HepG2 (cell line): Measurements from ENCODE around the gene ANKRD40. TPM values are rescaled to one million over a fixed set of nuclear protein-coding genes. Genes with fewer than 3 reads are reported as not detected.

Source experiments
- AHR ChIP-seq: IDR thresholded peaks from 2 replicates; pipeline ENCODE4 v1.6.1; 2018; ENCODE audit warnings: missing genetic modification reagents, missing compliant biosample characterization
- CBX5 ChIP-seq: sonication (generic); formaldehyde crosslinking; IDR thresholded peaks from 2 replicates; pipeline ENCODE4 v1.4.0; 2020; ENCODE audit warnings: missing genetic modification reagents, borderline replicate concordance
- KDM3A ChIP-seq: IDR thresholded peaks from 2 replicates; pipeline ENCODE4 v1.6.1; 2018; ENCODE audit warnings: low read depth, missing compliant biosample characterization
- MAX ChIP-seq: IDR thresholded peaks from 2 replicates; pipeline ENCODE4 v1.6.1; 2012; ENCODE audit warnings: inconsistent platforms
- MAZ ChIP-seq, 2 experiments: sonication (generic) in 1 of 2; formaldehyde crosslinking in 1 of 2; IDR thresholded peaks; 2 replicates each; pipeline versions ENCODE4 v1.5.0 to v1.6.1; 2012 to 2020; ENCODE audit warnings: low read depth in 2 of 2, mild to moderate bottlenecking in 2 of 2, borderline replicate concordance in 1 of 2, improper control_type of control experiment in 1 of 2, low read length in 1 of 2, missing genetic modification reagents in 1 of 2, moderate library complexity in 1 of 2
- NFKBIZ ChIP-seq: IDR thresholded peaks from 2 replicates; pipeline ENCODE4 v1.6.1; 2018; ENCODE audit warnings: missing genetic modification reagents, missing compliant biosample characterization
- POLR2G ChIP-seq: fragments of 200-400 bp; formaldehyde crosslinking; IDR thresholded peaks from 2 replicates; pipeline ENCODE4 v1.6.1; 2018; ENCODE audit warnings: mild to moderate bottlenecking, low read depth, low read length, moderate library complexity
- RNF219 ChIP-seq: sonication (generic); formaldehyde crosslinking; IDR thresholded peaks from 2 replicates; pipeline ENCODE4 v1.5.0; 2020; ENCODE audit warnings: mild to moderate bottlenecking, missing genetic modification reagents
- SALL2 ChIP-seq: sonication (generic); formaldehyde crosslinking; IDR thresholded peaks from 2 replicates; pipeline ENCODE4 v1.8.1; 2023; ENCODE audit warnings: mild to moderate bottlenecking, missing genetic modification reagents, inconsistent platforms
- SAP130 ChIP-seq: IDR thresholded peaks from 2 replicates; pipeline ENCODE4 v1.6.1; 2016; ENCODE audit warnings: low read depth
- STAG1 ChIP-seq: sonication (generic); formaldehyde crosslinking; IDR thresholded peaks from 2 replicates; pipeline ENCODE4 v1.4.0; 2020; ENCODE audit warnings: missing genetic modification reagents
- TBX3 ChIP-seq: fragments of 450-650 bp; IDR thresholded peaks from 2 replicates; pipeline ENCODE4 v1.6.1; 2017; ENCODE audit warnings: antibody characterized with exemption, mild to moderate bottlenecking, inconsistent platforms, borderline replicate concordance
- ZHX2 ChIP-seq, 2 experiments: sonication (generic) in 1 of 2; formaldehyde crosslinking in 1 of 2; IDR thresholded peaks; 2 replicates each; pipeline versions ENCODE4 v1.6.1 to v1.9.0; 2014 to 2022; ENCODE audit warnings: antibody characterized with exemption in 1 of 2, borderline replicate concordance in 1 of 2, inconsistent platforms in 1 of 2, low read depth in 1 of 2, missing genetic modification reagents in 1 of 2
- ZNF362 ChIP-seq: sonication (generic); formaldehyde crosslinking; IDR thresholded peaks from 2 replicates; pipeline ENCODE4 v1.4.0; 2020; ENCODE audit warnings: missing genetic modification reagents, mild to moderate bottlenecking, borderline replicate concordance
- ZNF576 ChIP-seq: sonication (generic); formaldehyde crosslinking; IDR thresholded peaks from 2 replicates; pipeline ENCODE4 v1.4.0; 2020; ENCODE audit warnings: mild to moderate bottlenecking, missing genetic modification reagents
- polyA plus RNA-seq, 8 experiments: library from polyadenylated mRNA; depleted of rRNA in 3 of 8; stranded (reverse) in 7 of 8; unstranded in 1 of 8; fragments of >200 nt; fragmentation: Illumina TruSeq in 4 of 8; extraction: Trizol in 4 of 8; gene quantifications; 2 replicates each; pipeline versions ENCODE4 v1.2.1 to v1.2.3, GENCODE V29; 2011 to 2016; ENCODE audit warnings: low read depth in 4 of 8, missing spikeins in 1 of 8, mixed read lengths in 1 of 8; ENCODE audit not compliant: insufficient read depth in 1 of 8
- total RNA-seq, 5 experiments: library from RNA; depleted of rRNA; stranded (reverse); fragments of >200 nt; fragmentation: Illumina TruSeq; extraction: Trizol; gene quantifications; 2 replicates each; pipeline ENCODE4 v1.2.3, GENCODE V29; 2016; ENCODE audit warnings: low read depth in 1 of 5

Gene ANKRD40
- total and polyA plus RNA-seq, 2 of the 13 experiments (the other 11 are each of a cell fraction or from before 2014, with no cell fraction given), result 35.0 to 46.4 TPM

GRCh38 chr17:50692448-50693035 lies 15.2 kb downstream of the ANKRD40 start (continued):
- TF ChIP-seq CBX5, result 0 out of 2 replicates have a peak, but pooled peaks have one; percentile 40
- no peak for TF ChIP-seq TBX3
- TF ChIP-seq RNF219 (CRISPR knock-in tag), result no peak
- TF ChIP-seq SAP130, result 0 out of 2 replicates have a peak, but pooled peaks have one; percentile 2
- 0 out of 2 replicates have a peak, but pooled peaks have one; percentile 26 for TF ChIP-seq NFKBIZ
- TF ChIP-seq SALL2, result peak; percentile 49; the same call in 1 of the 2 replicates
- peak; percentile 56; the same call in 1 of the 2 replicates for TF ChIP-seq ZNF576
- TF ChIP-seq MAX, result 0 out of 2 replicates have a peak, but pooled peaks have one; percentile 5
- TF ChIP-seq POLR2G, result peak; percentile 15; the same call in 1 of the 2 replicates
- TF ChIP-seq MAZ (IDR thresholded peaks at IDR 0.05; ENCODE audit: borderline replicate concordance, low read depth, low read length), result no peak
- TF ChIP-seq MAZ (CRISPR knock-in tag; IDR thresholded peaks at IDR 0.05; ENCODE audit: low read depth), result 0 out of 2 replicates have a peak, but pooled peaks have one; percentile 16
- TF ChIP-seq STAG1 (CRISPR knock-in tag), result no peak
- TF ChIP-seq ZNF362 (CRISPR knock-in tag), result no peak
- no peak for TF ChIP-seq ZHX2 (IDR thresholded peaks at IDR 0.05; ENCODE audit: low read depth)
- TF ChIP-seq ZHX2 (CRISPR knock-in tag; IDR thresholded peaks at IDR 0.05; ENCODE audit: borderline replicate concordance), result peak; percentile 62; the same call in 1 of the 2 replicates
- no peak for TF ChIP-seq AHR (CRISPR knock-in tag)
- TF ChIP-seq KDM3A, result 0 out of 2 replicates have a peak, but pooled peaks have one; percentile 24
